Endothelial cell of umbilical vein (primary cell): ENCODE results near the gene SPPL2B. TPM values are rescaled to one million over a fixed set of nuclear protein-coding genes. Genes with fewer than 3 reads are reported as not detected.
"Not testable (repeated sequence)": the region's sequence is repeated elsewhere in the genome, so short reads cannot be mapped to it uniquely, and the experiment has no call there.

Source experiments
- BruUV-seq: library from RNA; stranded (reverse); fragments of 400-500 nt; replicated peaks from 2 replicates; lab custom pipeline; 2021; lab: Mats Ljungman, UMichigan
- CTCF ChIA-PET: fragments of 300-600, 350-600 bp; sonication (Branson Sonifier 250); formaldehyde crosslinking; loops from one replicate; lab custom pipeline; 2021; ENCODE audit warnings: antibody characterized with exemption, inconsistent platforms; lab: Charles Lee
- POLR2A ChIA-PET: fragments of 300-600, 350-600 bp; sonication (Branson Sonifier 250); formaldehyde crosslinking; loops from one replicate; lab custom pipeline; 2021; ENCODE audit warnings: antibody characterized with exemption, inconsistent platforms; lab: Charles Lee
- DNase-seq: peaks from one replicate; pipeline ENCODE4 v3.0.0-alpha.2; 2011; ENCODE audit warnings: low read depth, low spot score
- FAIRE-seq: peaks from 2 replicates; lab custom pipeline; 2011; peaks lifted over from hg19 to GRCh38; lab: Jason Lieb, UNC
- H2AFZ ChIP-seq: 2 replicates; pipeline ENCODE4 v1.6.0; 2012; ENCODE audit warnings: low read depth, low read length, control low read depth, inconsistent platforms
- H3K27ac ChIP-seq: 2 replicates; pipeline ENCODE4 v1.5.1; 2011; ENCODE audit warnings: low read depth, mild to moderate bottlenecking, control low read depth, low read length, moderate library complexity; ENCODE audit not compliant: insufficient read depth
- H3K27me3 ChIP-seq, 2 experiments: 2 replicates each; pipeline versions ENCODE4 v1.6.0 to v1.6.1; 2011; ENCODE audit warnings: low read length in 2 of 2, mixed read lengths in 1 of 2; ENCODE audit not compliant: control insufficient read depth in 2 of 2, insufficient read depth in 2 of 2
- H3K36me3 ChIP-seq, 2 experiments: 2 replicates in 1 of 2; 3 replicates in 1 of 2; pipeline ENCODE4 v1.5.1; 2011; ENCODE audit warnings: low read length in 2 of 2, mild to moderate bottlenecking in 1 of 2, moderate library complexity in 1 of 2; ENCODE audit not compliant: control insufficient read depth in 2 of 2, insufficient read depth in 2 of 2; ENCODE audit errors: extremely low read depth in 1 of 2
- H3K4me1 ChIP-seq: 3 replicates; pipeline ENCODE4 v1.5.1; 2011; ENCODE audit warnings: mild to moderate bottlenecking, low read length; ENCODE audit not compliant: control insufficient read depth, insufficient read depth; ENCODE audit errors: extremely low read depth
- H3K4me2 ChIP-seq: 2 replicates; pipeline ENCODE4 v1.6.1; 2011; ENCODE audit warnings: low read length, control low read depth, mixed read lengths; ENCODE audit not compliant: insufficient read depth
- H3K4me3 ChIP-seq, 3 experiments: fragments of 200-600 bp in 1 of 3; sonication (generic), shearing (Covaris generic) in 1 of 3; replicated peaks in 1 of 3; 2 replicates each; pipeline ENCODE4 v1.5.1; 2011 to 2016; ENCODE audit warnings: control low read depth in 3 of 3, low read length in 3 of 3, mild to moderate bottlenecking in 2 of 3, inconsistent platforms in 1 of 3, low read depth in 1 of 3, moderate library complexity in 1 of 3; ENCODE audit not compliant: insufficient read depth in 1 of 3
- H3K79me2 ChIP-seq: 2 replicates; pipeline ENCODE4 v1.6.0; 2012; ENCODE audit warnings: low read length, inconsistent platforms; ENCODE audit not compliant: control insufficient read depth, insufficient read depth
- H3K9ac ChIP-seq: replicated peaks from 2 replicates; pipeline ENCODE3; 2011; ENCODE audit warnings: low read length, control low read depth; ENCODE audit not compliant: insufficient read depth; ENCODE audit errors: extremely low read depth
- H3K9me1 ChIP-seq: replicated peaks from 3 replicates; pipeline ENCODE4 v1.6.0; 2011; ENCODE audit warnings: mild to moderate bottlenecking, low read length; ENCODE audit not compliant: control insufficient read depth, insufficient read depth; ENCODE audit errors: extremely low read depth
- H3K9me3 ChIP-seq: replicated peaks from 2 replicates; pipeline ENCODE4 v1.5.1; 2012; ENCODE audit warnings: low read length, inconsistent platforms; ENCODE audit not compliant: control insufficient read depth, insufficient read depth
- H4K20me1 ChIP-seq: replicated peaks from 2 replicates; pipeline ENCODE3; 2011; ENCODE audit warnings: mild to moderate bottlenecking, low read length; ENCODE audit not compliant: control insufficient read depth, insufficient read depth; ENCODE audit errors: extremely low read depth
- CTCF ChIP-seq, 2 donors: IDR thresholded peaks; 1 replicate in 1 of 2; 2 replicates in 1 of 2; pipeline ENCODE4 v1.5.1; 2011; ENCODE audit warnings: low read length in 2 of 2, mild to moderate bottlenecking in 2 of 2, moderate library complexity in 2 of 2, control low read depth in 1 of 2, inconsistent platforms in 1 of 2, low read depth in 1 of 2; ENCODE audit not compliant: insufficient read depth in 1 of 2; ENCODE audit errors: extremely low read depth in 1 of 2
- EZH2 ChIP-seq: IDR thresholded peaks from 2 replicates; pipeline ENCODE4 v1.6.1; 2012; ENCODE audit warnings: borderline replicate concordance, low read depth, mild to moderate bottlenecking, moderate library complexity, low read length, inconsistent platforms; ENCODE audit not compliant: severe bottlenecking
- FOS ChIP-seq: IDR thresholded peaks from 2 replicates; pipeline ENCODE4 v1.6.1; 2011; ENCODE audit warnings: mild to moderate bottlenecking, low read length, moderate library complexity, borderline replicate concordance; ENCODE audit not compliant: insufficient read depth
- GATA2 ChIP-seq: IDR thresholded peaks from 2 replicates; pipeline ENCODE4 v1.7.0; 2011; ENCODE audit warnings: low read depth, mild to moderate bottlenecking, moderate library complexity, mixed read lengths, low read length; ENCODE audit not compliant: insufficient read length, insufficient read depth
- JUN ChIP-seq: IDR thresholded peaks from 2 replicates; pipeline ENCODE4 v1.6.1; 2011; ENCODE audit warnings: borderline replicate concordance, low read depth; ENCODE audit not compliant: insufficient read length, insufficient read depth
- MAX ChIP-seq: IDR thresholded peaks from 2 replicates; pipeline ENCODE4 v1.6.1; 2011; ENCODE audit not compliant: insufficient read depth, insufficient read length
- MYC ChIP-seq: IDR thresholded peaks from one replicate; pipeline ENCODE4 v1.6.1; 2011; ENCODE audit warnings: mild to moderate bottlenecking, low read depth, low read length
- POLR2A ChIP-seq: IDR thresholded peaks from 2 replicates; pipeline ENCODE4 v1.6.1; 2012; ENCODE audit warnings: low read depth, mild to moderate bottlenecking, control low read depth, low read length
- POLR2AphosphoS5 ChIP-seq: IDR thresholded peaks from 2 replicates; pipeline ENCODE4 v1.6.1; 2012; ENCODE audit warnings: low read depth, mild to moderate bottlenecking, control low read depth, low read length, moderate library complexity; ENCODE audit not compliant: insufficient read depth
- dilution Hi-C: fragments of 300-500 bp; cut with MboI; formaldehyde crosslinking; loops from one replicate; pipeline ENCODE4 v1.15.0; 2019; ENCODE audit warnings: low sequenced_read_pairs; ENCODE audit not compliant: extremely low pct_ligation_motif_present
- intact Hi-C: fragments of 100-400 bp; cut with micrococcal nuclease; formaldehyde crosslinking; loops from one replicate; pipeline ENCODE4 v1.10.0; 2022
- polyA plus RNA-seq, 4 experiments: library from polyadenylated mRNA; depleted of rRNA in 3 of 4; stranded (reverse) in 3 of 4; unstranded in 1 of 4; fragments of >200 nt; gene quantifications; 2 replicates each; pipeline versions ENCODE4 v1.2.1 to v1.2.3, GENCODE V29; 2011 to 2012; ENCODE audit warnings: missing spikeins in 1 of 4
- total RNA-seq: library from RNA; stranded (reverse); gene quantifications from 2 replicates; pipeline ENCODE4 v1.2.3, GENCODE V29; 2021

SPPL2B gene
- total and polyA plus RNA-seq, 2 donors (not counting 3 experiments of a cell fraction or from before 2014, with no cell fraction given), result 60.7 to 62.7 TPM

- H3K4me1 ChIP-seq, result no peaks in the 10 kb centered on the region
- H3K36me3 ChIP-seq, result no peaks in the 10 kb centered on the region
- DNase-seq (no peak), FAIRE-seq (no peak)
- no peak overlapping the region for H2AFZ ChIP-seq
- H3K9me1 ChIP-seq, result no peaks in the 10 kb centered on the region
- BruUV-seq, result no TSS peak
- H3K27ac ChIP-seq, result no peak overlapping the region
- TF ChIP-seq POLR2A (no peak), POLR2AphosphoS5 (no peak), JUN (no peak), MAX (no peak), EZH2 (no peak), CTCF (IDR thresholded peaks at IDR 0.05; ENCODE audit: extremely low read depth in 1 of 2, insufficient read depth in 1 of 2, low read depth in 1 of 2, low read length in 2 of 2) (no peak), GATA2 (no peak), MYC (no peak), FOS (no peak)
- peaks cover 3 to 4% of the 10 kb centered on the region in 2 experiments for H3K27me3 ChIP-seq
- no peaks in the 10 kb centered on the region for H3K79me2 ChIP-seq
- no peak overlapping the region for H3K9ac ChIP-seq
- intact Hi-C loops, result loop anchor here (10.0 kb wide), 1 partner anchor 222 kb away; no protein-coding TSS in a partner anchor
- no peaks in the 10 kb centered on the region for H4K20me1 ChIP-seq
- ChIA-PET POLR2A (no interaction called here), CTCF (interaction anchor here (0.8 to 2.7 kb wide), 14 partner anchors 9 to 245 kb away, joined by 3 to 14 read pairs (median 4); partner anchors contain the start of gene AP3D1)
- dilution Hi-C loops, result no loop called here
- no peak overlapping the region for H3K4me3 ChIP-seq
- no peaks in the 10 kb centered on the region for H3K9me3 ChIP-seq
- no peak overlapping the region for H3K4me2 ChIP-seq
Observed at GRCh38 chr19:2392366-2392765, 63.9 kb downstream of the SPPL2B start.

- H3K9me3 ChIP-seq, H3K79me2 ChIP-seq, H3K9ac ChIP-seq, FAIRE-seq, H3K9me1 ChIP-seq, H3K4me3 ChIP-seq, H3K4me1 ChIP-seq, dilution Hi-C loops, H3K36me3 ChIP-seq, H2AFZ ChIP-seq, BruUV-seq, H3K27me3 ChIP-seq, H4K20me1 ChIP-seq, H3K27ac ChIP-seq, DNase-seq, H3K4me2 ChIP-seq, POLR2A ChIA-PET: not testable (repeated sequence)
- CTCF ChIA-PET, result interaction anchor here (0.8 to 2.7 kb wide), 11 partner anchors 9 to 244 kb away, joined by 3 to 14 read pairs (median 5); partner anchors contain the start of gene AP3D1
- intact Hi-C loops, result loop anchor here (10.0 kb wide), 1 partner anchor 222 kb away; no protein-coding TSS in a partner anchor
Observed at GRCh38 chr19:2392899-2393298, 64.4 kb downstream of the SPPL2B start.
